Activated naive CD4-positive, alpha-beta T cell treated with Interleukin-2 at 50 U/mL for 16 hours (primary cell): ENCODE measurements around the gene GPRC5C.

Source experiments
- DNase-seq: peaks from one replicate; pipeline ENCODE4 v3.0.0-alpha.2; 2020

The GPRC5C gene

GRCh38 chr17:74407384-74407783 is 24.5 kb upstream of the GPRC5C start:
- DNase-seq = no peak

- DNase-seq = no peak
Measured at GRCh38 chr17:74408262-74408661, 23.6 kb upstream of the GPRC5C start.

GRCh38 chr17:74408815-74409214 is 23.1 kb upstream of the GPRC5C start:
- no peak for DNase-seq

- DNase-seq = no peak
Measured at GRCh38 chr17:74410001-74410443, 21.9 kb upstream of the GPRC5C start.

- no peak for DNase-seq
Measured at GRCh38 chr17:74412581-74412980, 19.3 kb upstream of the GPRC5C start.

GRCh38 chr17:74413491-74413890 is 18.4 kb upstream of the GPRC5C start:
- DNase-seq = no peak

GRCh38 chr17:74414510-74414909 is 17.4 kb upstream of the GPRC5C start:
- DNase-seq = no peak

GRCh38 chr17:74415608-74416396 is 16.1 kb upstream of the GPRC5C start:
- no peak for DNase-seq

GRCh38 chr17:74417178-74418045 is 14.5 kb upstream of the GPRC5C start:
- DNase-seq = no peak

GRCh38 chr17:74419928-74420411 is 11.9 kb upstream of the GPRC5C start:
- no peak for DNase-seq

GRCh38 chr17:74424117-74424516 is 7.8 kb upstream of the GPRC5C start:
- no peak for DNase-seq

GRCh38 chr17:74424657-74425056 is 7.2 kb upstream of the GPRC5C start:
- DNase-seq = no peak

GRCh38 chr17:74426551-74427047 is 5.3 kb upstream of the GPRC5C start:
- no peak for DNase-seq

GRCh38 chr17:74427048-74427762 is 4.7 kb upstream of the GPRC5C start:
- DNase-seq = no peak

GRCh38 chr17:74427763-74428153 is 4.1 kb upstream of the GPRC5C start:
- no peak for DNase-seq

GRCh38 chr17:74429604-74430384 is 2.1 kb upstream of the GPRC5C start:
- no peak for DNase-seq

- DNase-seq = no peak
Measured at GRCh38 chr17:74430385-74430705, 1.5 kb upstream of the GPRC5C start.

GRCh38 chr17:74430706-74431567 is 951 bp upstream of the GPRC5C start:
- DNase-seq = no peak

- no peak for DNase-seq
Measured at GRCh38 chr17:74432424-74432690, 469 bp downstream of the GPRC5C start.

- no peak for DNase-seq
Measured at GRCh38 chr17:74432766-74433391, 991 bp downstream of the GPRC5C start.
